Adipose tissue (tissue), 3 donors: ENCODE measurements around the gene ZSWIM4. TPM values are rescaled to one million over a fixed set of nuclear protein-coding genes. Genes with fewer than 3 reads are reported as not detected.
A peak's percentile ranks its signal among the peaks of the same experiment; 100 is the strongest.
"Not testable (repeated sequence)": the region's sequence is repeated elsewhere in the genome, so short reads cannot be mapped to it uniquely, and the experiment has no call there.

ENCODE experiments used
- H3K27ac ChIP-seq: one replicate; pipeline ENCODE4 v1.5.1; 2013; ENCODE audit warnings: low read depth, low read length
- WGBS, 3 donors: extraction: QIAGEN DNeasy Blood & Tissue Kit; methylation state at CpG; one replicate each; pipeline ENCODE4 v1.1.7; 2013; 5-methylcytosine and 5-hydroxymethylcytosine counted together
- polyA plus RNA-seq, 3 donors: library from polyadenylated mRNA; stranded (reverse); fragments of 200-250 nt; gene quantifications; one replicate each; pipeline ENCODE4 v1.2.3, GENCODE V29; 2013
- donor health status: healthy with polysubstance abuse.
- donor health status: Bipolar disorder and iron deficiency.
- donor health status: healthy.

ZSWIM4 gene
- polyA plus RNA-seq, 3 donors, result 1.6 to 3.4 (median 2.0) TPM

GRCh38 chr19:13841962-13842290 is 46.7 kb downstream of the ZSWIM4 start:
- peak overlapping the region; percentile 99 for H3K27ac ChIP-seq
- WGBS, 3 donors, result 1 to 9% (median 2%) methylated on average over 10 to 11 of the region's 11 CpGs

GRCh38 chr19:13842291-13843103 is 47.3 kb downstream of the ZSWIM4 start:
- peak overlapping the region; percentile 99 for H3K27ac ChIP-seq
- WGBS, 3 donors, result 0 to 1% (median 1%) methylated on average over 59 to 93 of the region's 95 CpGs

GRCh38 chr19:13843104-13843921 is 48.1 kb downstream of the ZSWIM4 start:
- H3K27ac ChIP-seq, result peak overlapping the region; percentile 46
- 14 to 22% (median 18%) methylated on average over 24 of the region's 24 CpGs for WGBS, 3 donors

- H3K27ac ChIP-seq, result no peak overlapping the region
- WGBS, 3 donors, result 75 to 83% (median 80%) methylated on average over 7 of the region's 7 CpGs
Measured at GRCh38 chr19:13844130-13844631, 48.9 kb downstream of the ZSWIM4 start.

- H3K27ac ChIP-seq, result peak overlapping the region; percentile 94
- WGBS, 3 donors, result 7 to 15% (median 9%) methylated on average over 23 of the region's 23 CpGs
Measured at GRCh38 chr19:13846557-13847406, 51.5 kb downstream of the ZSWIM4 start.

GRCh38 chr19:13847407-13848339 is 52.4 kb downstream of the ZSWIM4 start:
- H3K27ac ChIP-seq, result peak overlapping the region; percentile 94
- 3% methylated on average over 42 to 47 of the region's 47 CpGs for WGBS, 3 donors

- WGBS, 3 donors, result 72 to 75% (median 73%) methylated on average over 4 of the region's 4 CpGs
- H3K27ac ChIP-seq, result no peak overlapping the region
Measured at GRCh38 chr19:13848340-13848677, 53.1 kb downstream of the ZSWIM4 start.

- H3K27ac ChIP-seq, result no peak overlapping the region
- 61 to 68% (median 68%) methylated on average over 16 of the region's 16 CpGs for WGBS, 3 donors
Measured at GRCh38 chr19:13848798-13849676, 53.8 kb downstream of the ZSWIM4 start.

- H3K27ac ChIP-seq, result peak overlapping the region; percentile 95
- 15% methylated on average over 64 to 66 of the region's 66 CpGs for WGBS, 3 donors
Measured at GRCh38 chr19:13849991-13850909, 55.0 kb downstream of the ZSWIM4 start.

GRCh38 chr19:13850910-13851733 is 55.9 kb downstream of the ZSWIM4 start:
- peak overlapping the region; percentile 95 for H3K27ac ChIP-seq
- WGBS, 3 donors, result 35 to 53% (median 37%) methylated on average over 22 to 26 of the region's 26 CpGs

GRCh38 chr19:13851734-13852114 is 56.5 kb downstream of the ZSWIM4 start:
- 75 to 92% (median 75%) methylated on average over 5 of the region's 5 CpGs for WGBS, 3 donors
- peak overlapping the region; percentile 95 for H3K27ac ChIP-seq

- not testable (repeated sequence) for H3K27ac ChIP-seq
- 88 to 90% (median 90%) methylated on average over 12 of the region's 12 CpGs for WGBS, 3 donors
Measured at GRCh38 chr19:13852171-13852707, 57.0 kb downstream of the ZSWIM4 start.

- H3K27ac ChIP-seq, result no peak overlapping the region
- WGBS, 3 donors, result 37 to 78% (median 73%) methylated on average over 2 of the region's 2 CpGs
Measured at GRCh38 chr19:13856497-13856896, 61.3 kb downstream of the ZSWIM4 start.

- no peak overlapping the region for H3K27ac ChIP-seq
Measured at GRCh38 chr19:13859361-13859880, 64.2 kb downstream of the ZSWIM4 start.

More at GRCh38 chr19:13859361-13859880, 64.2 kb downstream of the ZSWIM4 start:
- WGBS, 3 donors, result 94 to 95% (median 95%) methylated on average over 3 of the region's 3 CpGs
